Stimulated activated CD8-positive, alpha-beta memory T cell treated with anti-CD3 and anti-CD28 coated beads, Interleukin-4, amount 100 ng/mL, for 4 hours (primary cell): ENCODE measurements around the gene LAMTOR2.

Experiments used
- DNase-seq, 2 donors: peaks; one replicate each; pipeline ENCODE4 v3.0.0-alpha.2; 2020; ENCODE audit warnings: low read depth in 2 of 2, low spot score in 1 of 2

Gene LAMTOR2

GRCh38 chr1:156096640-156097391 is 42.2 kb downstream of the LAMTOR2 start:
- peak; percentile 62 to 84 for DNase-seq

GRCh38 chr1:156097499-156098178 is 43.1 kb downstream of the LAMTOR2 start:
- DNase-seq: no peak

DNA sequence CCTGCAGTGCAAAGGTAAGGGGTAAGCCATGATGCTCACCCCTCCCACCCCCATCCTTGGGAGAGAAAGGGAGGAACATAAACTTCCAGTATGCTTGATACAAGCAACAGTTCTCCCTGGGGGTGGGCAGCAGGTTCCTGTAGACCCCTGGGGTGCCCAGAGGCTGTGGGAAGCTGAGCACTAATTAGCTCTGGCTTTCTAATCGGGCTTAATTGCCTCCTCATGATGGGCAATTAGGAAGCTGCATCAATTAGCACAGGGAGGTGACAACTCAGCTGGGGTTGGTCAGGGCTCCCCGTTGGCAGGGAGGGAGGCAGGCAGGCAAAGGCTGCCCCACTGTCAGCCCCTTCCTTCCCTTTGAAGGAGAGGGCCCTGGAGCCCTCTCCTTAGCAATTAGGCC is 44.2 kb downstream of the LAMTOR2 start:
- no peak for DNase-seq

DNA sequence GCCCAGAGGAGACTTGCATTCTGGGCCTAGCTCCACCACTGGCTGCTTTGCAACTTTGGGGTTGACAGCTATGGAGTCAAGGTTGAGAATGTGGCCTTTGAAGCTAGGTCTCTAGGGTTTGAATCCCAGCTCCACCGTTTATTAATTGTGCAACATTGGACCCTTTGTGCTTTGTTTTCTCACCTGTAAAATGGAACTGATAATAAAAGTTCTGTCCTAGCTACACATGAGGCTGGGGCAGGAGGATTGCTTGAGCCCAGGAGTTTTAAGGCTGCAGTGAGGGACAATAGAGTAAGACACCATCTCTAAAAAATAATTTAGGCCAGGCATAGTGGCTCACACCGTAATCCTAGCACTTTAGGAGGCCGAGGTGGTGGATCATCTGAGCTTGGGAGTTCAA is 44.7 kb downstream of the LAMTOR2 start:
- DNase-seq: no peak

DNA sequence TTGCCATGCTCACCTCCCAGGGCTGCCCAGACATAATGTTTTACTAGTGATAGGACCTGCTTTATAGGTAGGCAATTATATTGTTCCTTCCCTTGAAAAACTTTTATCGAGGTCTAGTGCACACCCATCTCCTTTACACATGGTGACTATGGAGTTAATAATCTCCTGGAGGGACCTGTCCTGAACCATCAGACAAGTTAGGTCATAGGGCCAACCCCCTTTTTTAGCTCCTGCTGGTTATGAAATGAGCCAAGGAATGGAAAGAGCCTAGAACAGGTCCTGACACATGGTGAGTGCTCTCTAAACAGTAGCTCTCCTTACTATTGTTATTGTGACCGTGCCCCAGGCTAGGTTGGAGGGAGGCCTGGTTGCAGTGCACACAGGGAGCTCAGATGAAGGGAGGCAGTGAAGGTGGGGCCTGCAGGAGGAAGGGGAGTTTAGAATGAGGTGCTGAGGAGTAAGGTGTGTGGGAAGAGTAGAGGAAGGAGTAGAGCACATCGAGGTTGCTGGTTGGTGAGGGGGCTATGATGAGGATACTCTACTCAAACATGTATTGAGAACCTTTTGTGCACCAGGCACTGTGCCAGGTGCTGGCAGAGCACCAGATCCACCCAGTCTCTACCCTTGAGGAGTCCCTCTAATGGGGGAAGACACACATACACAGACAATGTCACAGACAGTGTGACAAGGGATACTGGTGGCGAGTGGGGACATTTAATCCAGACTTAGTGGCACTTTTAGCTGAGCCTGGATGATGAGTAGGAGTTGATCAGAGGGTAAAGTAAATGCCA is 45.8 kb downstream of the LAMTOR2 start:
- DNase-seq: no peak

DNA sequence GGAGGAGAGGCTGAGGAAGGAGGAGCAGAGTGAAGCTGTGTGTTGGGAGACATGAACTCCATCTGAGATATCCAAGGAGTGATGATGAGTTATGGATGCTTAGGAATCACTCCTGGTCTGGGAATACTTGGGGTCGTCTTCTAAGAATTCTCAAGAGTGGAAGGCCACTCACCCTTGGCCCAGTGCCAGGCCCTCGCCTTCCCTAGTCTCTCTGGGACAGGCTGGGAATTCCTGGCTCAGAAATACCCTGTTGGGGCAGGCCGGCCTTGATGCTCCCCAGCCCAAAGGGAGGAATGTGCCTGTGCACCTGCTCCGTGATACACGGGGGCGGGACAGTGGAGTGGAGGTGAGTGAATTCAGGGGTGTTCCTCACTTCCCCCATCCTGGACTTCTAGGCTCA is 47.3 kb downstream of the LAMTOR2 start:
- no peak for DNase-seq

DNA sequence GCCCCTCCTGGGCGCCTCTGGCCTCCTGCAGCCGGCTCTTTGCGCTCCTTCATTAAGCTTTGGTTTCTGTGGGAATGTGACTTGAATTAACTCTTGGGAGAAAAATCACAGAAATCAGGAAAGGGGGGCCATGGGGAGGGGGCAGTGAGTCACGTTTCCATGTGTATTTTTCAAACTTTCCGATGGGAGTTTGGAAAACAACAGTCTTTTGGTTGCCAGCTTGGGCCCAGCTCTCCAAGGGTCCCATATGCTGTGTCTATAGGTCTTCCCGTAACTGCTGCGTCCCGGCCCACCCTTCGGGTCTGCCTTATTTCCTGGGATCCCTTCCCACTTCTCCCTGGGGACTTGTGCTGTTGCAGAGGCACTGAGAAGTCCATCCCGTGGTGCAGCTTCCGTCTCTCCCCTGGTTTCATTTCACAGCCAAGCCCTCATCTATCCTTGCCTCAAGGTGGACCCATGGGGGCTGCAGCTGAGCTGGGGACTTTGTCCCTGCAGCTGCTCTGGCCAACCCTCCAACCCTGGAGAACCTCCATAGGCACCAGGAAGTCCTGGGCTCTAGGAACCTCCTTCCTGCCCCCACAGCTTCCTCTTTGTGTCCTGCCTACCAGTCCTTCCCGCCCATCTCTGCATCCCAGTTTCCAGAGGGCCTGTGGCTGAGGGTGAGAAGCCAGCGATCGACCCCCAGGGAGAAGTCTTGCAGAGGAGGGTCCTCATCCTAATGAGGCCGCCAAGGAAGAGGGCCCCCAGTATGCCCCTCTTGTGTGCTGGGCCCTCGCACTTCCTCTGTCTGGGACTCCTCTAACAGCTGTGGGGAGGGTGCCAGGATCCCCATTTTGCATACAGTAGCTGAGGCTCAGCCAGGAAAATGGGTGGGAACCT is 48.3 kb downstream of the LAMTOR2 start:
- no peak for DNase-seq

- DNase-seq: no peak
Measured at GRCh38 chr1:156103521-156103947, 49.0 kb downstream of the LAMTOR2 start.

GRCh38 chr1:156104065-156104810 is 49.7 kb downstream of the LAMTOR2 start:
- no peak for DNase-seq

DNA sequence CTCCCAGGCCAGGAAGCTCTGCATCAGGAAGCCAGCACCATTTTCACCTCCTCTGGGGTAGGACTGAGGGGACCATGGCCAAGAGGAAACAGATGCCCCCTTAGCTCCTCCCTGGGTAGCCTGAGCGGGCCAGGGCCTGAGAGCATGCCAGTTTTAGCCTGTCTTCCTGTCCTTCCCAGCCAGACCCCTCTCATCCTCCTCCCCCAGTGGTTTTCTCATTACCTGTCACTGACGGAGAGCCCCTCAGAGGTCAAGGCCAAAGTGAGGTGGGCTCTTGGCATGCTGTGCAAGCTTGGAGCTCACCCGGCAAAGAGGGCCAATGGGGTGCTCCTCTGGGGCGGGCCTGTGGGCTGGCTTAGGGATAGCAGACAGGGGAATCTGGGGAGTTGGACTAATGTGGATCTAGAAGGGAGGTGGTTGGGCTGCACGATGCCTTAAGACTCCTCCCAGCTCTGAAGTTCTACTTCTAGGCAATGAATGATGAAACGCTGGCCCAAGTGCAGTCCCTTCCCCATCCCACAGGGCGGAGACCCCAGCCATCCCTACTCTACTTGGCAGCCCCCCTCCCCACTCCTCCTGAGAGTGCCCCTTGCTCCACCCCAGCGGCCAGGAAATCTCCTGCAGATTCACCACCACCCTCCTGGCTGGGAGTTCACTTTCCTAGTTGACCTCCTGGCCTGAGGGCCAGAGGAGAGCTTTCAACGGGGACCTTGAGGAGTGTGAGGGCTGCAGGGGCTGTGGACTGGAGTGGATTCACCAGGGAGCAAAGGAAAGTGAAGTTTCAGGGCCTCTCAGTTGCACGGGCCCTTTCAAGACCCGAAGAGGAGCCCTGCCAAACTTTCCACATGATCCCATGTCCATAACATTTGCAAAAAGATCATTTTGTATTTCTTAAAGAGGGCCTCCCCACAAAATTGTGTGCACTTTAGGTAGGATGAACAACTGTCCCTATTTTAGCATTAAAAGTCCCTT is 50.6 kb downstream of the LAMTOR2 start:
- DNase-seq: no peak

DNA sequence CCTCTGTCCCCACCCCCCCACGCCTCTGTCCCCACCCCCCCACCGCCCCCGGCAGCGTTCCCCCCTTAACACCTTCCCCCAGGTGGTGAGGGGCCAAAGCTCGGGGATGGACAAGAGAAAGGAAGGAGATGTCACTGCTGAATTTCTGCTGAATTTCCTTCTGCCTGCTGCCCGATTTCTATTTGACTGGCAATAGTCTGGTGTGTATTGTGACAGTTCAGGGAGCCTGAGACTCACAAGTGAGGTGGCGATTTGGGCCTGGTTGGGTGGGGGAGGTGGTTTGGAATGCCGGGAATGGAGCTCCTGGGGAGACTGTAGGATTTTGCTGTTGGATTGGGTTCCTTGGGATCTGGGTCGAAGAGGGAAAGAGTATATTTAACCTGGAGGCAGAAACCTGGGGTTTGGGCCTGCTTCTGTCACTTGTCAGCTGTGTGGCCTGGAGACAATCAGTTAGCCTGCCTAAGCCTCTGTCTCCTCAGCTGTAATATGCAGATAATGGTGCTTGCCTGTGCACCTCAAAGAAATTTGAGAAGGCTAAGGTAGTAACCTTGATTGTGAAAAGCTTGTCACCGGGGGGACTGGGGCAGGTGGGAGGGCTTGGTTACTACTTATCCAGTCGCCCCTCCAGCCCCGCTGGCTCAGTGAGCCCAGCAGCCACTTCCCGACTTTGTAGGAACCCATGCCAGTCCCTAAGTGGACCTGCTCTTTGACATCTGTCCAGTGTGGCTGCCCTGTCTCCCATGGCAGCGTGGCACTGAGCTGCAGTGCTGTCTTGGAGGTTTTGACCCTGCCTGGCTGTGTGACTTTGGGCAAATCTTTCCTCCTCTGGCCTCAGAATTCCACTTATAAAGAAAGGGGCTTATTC is 52.3 kb downstream of the LAMTOR2 start:
- DNase-seq: no peak

DNA sequence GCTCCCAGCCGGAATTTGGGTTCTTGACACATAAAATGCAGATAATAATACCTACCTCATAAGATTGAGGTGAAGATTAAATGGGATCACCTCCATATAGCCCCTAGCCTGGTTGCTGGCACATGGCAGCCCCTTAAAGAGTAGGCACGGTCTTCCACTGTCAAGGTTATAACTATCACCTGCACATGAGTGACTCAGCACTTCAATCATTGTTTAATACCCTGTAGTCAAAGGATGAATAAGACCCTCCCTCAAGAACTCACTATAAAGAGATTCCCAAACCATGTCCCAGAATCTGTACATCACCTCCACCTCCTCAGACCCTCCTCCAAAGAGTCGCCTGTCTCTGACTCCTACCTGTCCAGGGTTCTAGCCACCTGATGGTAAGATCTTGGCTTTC is 53.5 kb downstream of the LAMTOR2 start:
- DNase-seq: no peak
